Type B pancreatic cell (in vitro differentiated cells): ENCODE measurements around the gene CYP3A5. TPM values are rescaled to one million over a fixed set of nuclear protein-coding genes. Genes with fewer than 3 reads are reported as not detected.
"Not testable (repeated sequence)": the region's sequence is repeated elsewhere in the genome, so short reads cannot be mapped to it uniquely, and the experiment has no call there.

Experiments used
- DNase-seq: peaks from one replicate; pipeline ENCODE4 v3.0.0; 2021; ENCODE audit warnings: mixed read lengths; ENCODE audit not compliant: unreplicated experiment; ENCODE audit errors: extremely low spot score
- H3K27ac Mint-ChIP-seq: 2 replicates; pipeline ENCODE4 v1.8.0; 2021; ENCODE audit warnings: mild to moderate bottlenecking, mixed read lengths
- H3K27me3 Mint-ChIP-seq: 2 replicates; pipeline ENCODE4 v1.8.0; 2021; ENCODE audit warnings: mixed read lengths
- H3K36me3 Mint-ChIP-seq: 2 replicates; pipeline ENCODE4 v1.8.0; 2021; ENCODE audit warnings: mixed read lengths
- H3K4me1 Mint-ChIP-seq: one replicate; pipeline ENCODE4 v1.8.0; 2021; ENCODE audit warnings: mixed read lengths; ENCODE audit not compliant: unreplicated experiment
- H3K4me3 Mint-ChIP-seq: 2 replicates; pipeline ENCODE4 v1.8.0; 2021; ENCODE audit warnings: mild to moderate bottlenecking, mixed read lengths
- H3K9me3 Mint-ChIP-seq: 2 replicates; pipeline ENCODE4 v1.8.0; 2021; ENCODE audit warnings: mixed read lengths
- CTCF ChIP-seq: fragments of 200-600 bp; sonication (generic); conservative IDR thresholded peaks from 2 replicates; pipeline ENCODE4 v1.5.0; 2021; ENCODE audit warnings: antibody characterized with exemption, mild to moderate bottlenecking
- total RNA-seq: library from RNA; stranded (reverse); gene quantifications from 2 replicates; pipeline ENCODE4 v1.2.1, GENCODE V29; 2021; ENCODE audit warnings: low replicate concordance

Gene CYP3A5
- total RNA-seq, 1 donor from 2014 or later, result 33.1 TPM

GRCh38 chr7:99665312-99666012 lies 14.3 kb downstream of the CYP3A5 start:
- H3K4me3 Mint-ChIP-seq, result no peak overlapping the region
- no peak for TF ChIP-seq CTCF
- H3K4me1 Mint-ChIP-seq, result no peaks in the 10 kb centered on the region
- no peaks in the 10 kb centered on the region for H3K9me3 Mint-ChIP-seq
- no peaks in the 10 kb centered on the region for H3K27me3 Mint-ChIP-seq
- no peak overlapping the region for H3K27ac Mint-ChIP-seq
- peaks cover 29% of the 10 kb centered on the region for H3K36me3 Mint-ChIP-seq
- DNase-seq, result no peak

DNA sequence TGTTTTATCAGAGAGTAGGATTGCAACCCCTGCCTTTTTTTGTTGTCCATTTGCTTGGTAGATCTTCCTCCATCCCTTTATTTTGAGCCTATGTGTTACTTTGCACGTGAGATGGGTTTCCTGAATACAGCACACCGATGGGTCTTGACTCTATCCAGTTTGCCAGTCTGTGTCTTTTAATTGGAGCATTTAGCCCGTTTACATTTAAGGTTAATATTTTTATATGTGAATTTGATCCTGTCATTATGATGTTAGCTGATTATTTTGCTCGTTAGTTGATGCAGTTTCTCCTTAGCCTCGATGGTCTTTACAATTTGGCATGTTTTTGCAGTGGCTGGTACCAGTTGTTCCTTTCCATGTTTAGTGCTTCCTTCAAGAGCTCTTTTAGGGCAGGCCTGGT lies 21.9 kb downstream of the CYP3A5 start:
- not testable (repeated sequence) for H3K4me3 Mint-ChIP-seq, H3K27me3 Mint-ChIP-seq, H3K9me3 Mint-ChIP-seq

GRCh38 chr7:99654626-99655025 lies 25.2 kb downstream of the CYP3A5 start:
- H3K27me3 Mint-ChIP-seq, H3K4me3 Mint-ChIP-seq, H3K4me1 Mint-ChIP-seq, H3K27ac Mint-ChIP-seq, H3K9me3 Mint-ChIP-seq, DNase-seq, H3K36me3 Mint-ChIP-seq: not testable (repeated sequence)

More for the DNA sequence above, 21.9 kb downstream of the CYP3A5 start:
- H3K27ac Mint-ChIP-seq, H3K4me1 Mint-ChIP-seq, DNase-seq: not testable (repeated sequence)
- peaks cover 14% of the 10 kb centered on the region for H3K36me3 Mint-ChIP-seq

DNA sequence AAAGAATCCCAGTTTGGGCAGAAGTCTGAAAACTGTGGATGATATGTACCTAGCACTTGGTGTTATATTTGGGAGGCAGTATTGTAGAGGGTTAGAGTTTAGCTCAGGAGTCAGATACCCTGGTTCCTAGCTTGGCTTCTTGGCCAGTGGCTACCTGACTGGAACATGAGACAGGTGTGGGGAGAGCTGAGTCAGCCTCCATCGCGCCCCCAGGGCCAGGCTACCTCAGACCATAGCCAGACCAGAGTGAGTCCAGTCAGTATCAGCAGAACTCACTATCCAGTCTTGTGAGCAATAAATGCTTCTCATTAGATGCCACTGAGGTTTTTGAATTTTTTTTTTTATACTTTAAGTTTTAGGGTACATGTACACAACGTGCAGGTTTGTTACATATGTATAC lies 26.0 kb downstream of the CYP3A5 start:
- no peaks in the 10 kb centered on the region for H3K27me3 Mint-ChIP-seq
- TF ChIP-seq CTCF, result no peak
- H3K9me3 Mint-ChIP-seq, result no peaks in the 10 kb centered on the region
- no peak for DNase-seq
- H3K4me3 Mint-ChIP-seq, result no peak overlapping the region
- H3K4me1 Mint-ChIP-seq, result no peaks in the 10 kb centered on the region
- H3K36me3 Mint-ChIP-seq, result no peaks in the 10 kb centered on the region
- no peak overlapping the region for H3K27ac Mint-ChIP-seq

DNA sequence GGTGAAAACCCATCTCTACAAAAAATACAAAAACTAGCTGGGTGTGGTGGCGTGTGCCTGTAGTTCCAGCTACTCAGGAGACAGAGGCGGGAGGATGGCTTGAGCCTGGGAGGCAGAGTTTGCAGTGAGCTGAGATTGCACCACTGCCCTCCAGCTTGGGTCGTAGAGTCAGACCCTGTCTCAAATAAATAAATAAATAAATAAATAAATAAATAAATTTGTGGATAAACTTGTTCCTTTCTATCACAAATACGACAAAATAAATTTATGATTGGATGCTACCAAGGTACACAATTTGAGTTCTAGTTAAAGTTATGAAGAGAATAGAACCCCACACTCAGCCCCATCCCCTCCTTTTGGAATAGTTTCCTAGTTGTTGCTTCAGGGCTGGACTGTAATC lies 26.5 kb downstream of the CYP3A5 start:
- not testable (repeated sequence) for H3K27ac Mint-ChIP-seq, DNase-seq, H3K27me3 Mint-ChIP-seq, H3K9me3 Mint-ChIP-seq, H3K4me3 Mint-ChIP-seq, H3K4me1 Mint-ChIP-seq, H3K36me3 Mint-ChIP-seq

- H3K27ac Mint-ChIP-seq, result no peak overlapping the region
- H3K4me1 Mint-ChIP-seq, result no peaks in the 10 kb centered on the region
These were observed 27.1 kb downstream of the CYP3A5 start for GRCh38 chr7:99652671-99653070.

GRCh38 chr7:99651290-99651689 lies 28.5 kb downstream of the CYP3A5 start:
- Mint-ChIP-seq H3K27ac (no peak overlapping the region), H3K4me1 (no peaks in the 10 kb centered on the region), H3K27me3 (no peaks in the 10 kb centered on the region), H3K4me3 (no peak overlapping the region), H3K9me3 (no peaks in the 10 kb centered on the region), H3K36me3 (peaks cover 4% of the 10 kb centered on the region)
- no peak for DNase-seq
- no peak for TF ChIP-seq CTCF

More at GRCh38 chr7:99652671-99653070, 27.1 kb downstream of the CYP3A5 start:
- no peaks in the 10 kb centered on the region for H3K9me3 Mint-ChIP-seq
- TF ChIP-seq CTCF, result no peak
- H3K36me3 Mint-ChIP-seq, result no peaks in the 10 kb centered on the region
- no peak overlapping the region for H3K4me3 Mint-ChIP-seq
- no peak for DNase-seq
- H3K27me3 Mint-ChIP-seq, result no peaks in the 10 kb centered on the region
